BJ (cell line): ENCODE data around the gene SLC6A16. TPM values are rescaled to one million over a fixed set of nuclear protein-coding genes. Genes with fewer than 3 reads are reported as not detected.

Source experiments
- CTCF ChIA-PET: fragments of 350-600 bp; formaldehyde crosslinking; extraction: SDS; loops from one replicate; lab custom pipeline; 2021; ENCODE audit warnings: antibody characterized with exemption, inconsistent platforms; lab: Yijun Ruan, JAX
- POLR2A ChIA-PET: fragments of 300-600 bp; sonication (Branson Sonifier 250); formaldehyde crosslinking; extraction: SDS; loops from one replicate; lab custom pipeline; 2021; ENCODE audit warnings: antibody characterized with exemption; lab: Charles Lee
- DNase-seq: peaks from one replicate; pipeline ENCODE4 v3.0.0-alpha.2; 2011; ENCODE audit warnings: low read depth
- H3K27me3 ChIP-seq: 2 replicates; pipeline ENCODE4 v1.6.0; 2011; ENCODE audit warnings: low read length; ENCODE audit not compliant: control insufficient read depth, insufficient read depth
- H3K36me3 ChIP-seq: 2 replicates; pipeline ENCODE4 v1.5.1; 2011; ENCODE audit warnings: low read length; ENCODE audit not compliant: control insufficient read depth, insufficient read depth
- H3K4me3 ChIP-seq: 2 replicates; pipeline ENCODE4 v1.5.1; 2011; ENCODE audit warnings: low read depth, mild to moderate bottlenecking, control low read depth, low read length
- polyA plus RNA-seq: library from polyadenylated mRNA; depleted of rRNA; stranded (reverse); fragments of >200 nt; gene quantifications from 2 replicates; pipeline ENCODE4 v1.2.3, GENCODE V29; 2011
- TF ChIP-seq, protein P1 (sequence below): IDR thresholded peaks from 2 replicates; pipeline ENCODE4 v1.5.1; 2011; ENCODE audit warnings: low read depth, mild to moderate bottlenecking, control low read depth, inconsistent platforms, low read length, moderate library complexity; ENCODE audit not compliant: insufficient read depth

Gene SLC6A16
- polyA plus RNA-seq, 1 experiment, result 0.42 TPM

DNA sequence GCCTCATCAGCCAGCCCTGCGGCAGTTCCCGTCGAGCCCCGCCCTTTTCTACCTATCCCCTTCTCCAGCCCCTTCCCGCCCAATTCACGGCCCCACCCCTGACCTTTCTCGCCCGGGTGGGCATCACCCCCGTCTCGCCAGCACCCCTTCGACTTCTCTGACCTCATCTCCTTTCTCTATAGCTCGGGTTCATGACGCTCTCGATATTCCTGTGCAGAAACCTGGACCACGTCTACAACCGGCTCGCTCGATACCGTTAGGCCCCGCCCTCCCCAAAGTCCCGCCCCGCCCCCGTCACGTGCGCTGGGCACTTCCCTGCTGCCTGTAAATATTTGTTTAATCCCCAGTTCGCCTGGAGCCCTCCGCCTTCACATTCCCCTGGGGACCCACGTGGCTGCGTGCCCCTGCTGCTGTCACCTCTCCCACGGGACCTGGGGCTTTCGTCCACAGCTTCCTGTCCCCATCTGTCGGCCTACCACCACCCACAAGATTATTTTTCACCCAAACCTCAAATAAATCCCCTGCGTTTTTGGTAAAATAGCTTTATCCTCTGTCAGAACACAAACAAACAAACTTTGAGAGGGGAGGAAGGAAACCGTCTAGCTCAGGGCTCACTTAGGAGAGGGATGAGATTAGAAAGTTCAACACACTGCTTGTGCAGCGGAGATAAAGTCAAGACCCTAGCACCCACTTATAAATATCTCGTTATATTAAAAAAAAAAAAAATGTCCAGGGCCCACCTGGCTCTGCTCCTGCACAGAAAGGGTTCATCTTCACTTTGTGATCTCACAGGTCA lies 15.3 kb upstream of the SLC6A16 start:
- ChIA-PET CTCF (interaction anchor here (1.3 kb wide), 1 partner anchor 39 kb away, joined by 4 read pairs; no protein-coding TSS in a partner anchor), POLR2A (no interaction called here)
- no peak overlapping the region for H3K4me3 ChIP-seq

DNA sequence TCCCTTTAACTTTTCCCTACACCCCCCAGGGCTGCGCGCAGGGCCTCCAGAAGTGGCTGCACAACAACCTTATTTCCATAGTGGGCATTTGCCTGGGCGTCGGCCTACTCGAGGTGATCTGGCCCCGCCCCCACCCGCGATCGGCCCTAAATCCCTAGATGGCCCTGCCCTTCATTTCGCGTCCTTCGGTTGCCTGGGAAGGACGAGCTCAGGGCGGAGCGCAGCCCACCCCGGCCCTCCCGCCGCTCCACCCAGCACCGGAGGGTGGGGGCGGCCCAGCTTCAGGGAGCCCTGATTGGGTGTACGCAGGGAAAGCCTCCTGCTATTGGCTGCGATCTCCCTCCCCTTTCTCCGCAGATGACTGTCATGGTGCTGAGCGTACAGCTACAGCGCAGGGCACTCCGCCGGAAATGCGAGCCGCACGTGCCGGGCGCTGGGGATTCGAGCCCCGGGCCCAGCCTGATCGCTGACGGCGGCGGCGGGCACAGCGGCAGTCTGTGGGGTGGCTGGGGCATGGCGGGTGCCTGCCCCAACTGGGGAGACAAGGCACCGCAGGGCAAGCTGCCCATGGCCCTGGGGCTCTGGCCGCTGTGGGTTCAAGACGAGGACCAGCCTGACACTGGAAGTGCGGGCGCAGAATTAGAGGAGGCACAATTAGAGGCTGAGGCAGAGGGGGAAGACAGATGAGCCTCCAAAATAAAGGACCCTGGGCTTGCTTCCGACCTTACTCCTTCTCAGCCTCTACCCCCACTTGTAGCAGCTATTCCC lies 14.5 kb upstream of the SLC6A16 start:
- Histone ChIP-seq H3K36me3 (peaks cover 9% of the 10 kb centered on the region), H3K4me3 (peak overlapping the region; percentile 19), H3K27me3 (no peaks in the 10 kb centered on the region)
- TF ChIP-seq, protein P1, sequence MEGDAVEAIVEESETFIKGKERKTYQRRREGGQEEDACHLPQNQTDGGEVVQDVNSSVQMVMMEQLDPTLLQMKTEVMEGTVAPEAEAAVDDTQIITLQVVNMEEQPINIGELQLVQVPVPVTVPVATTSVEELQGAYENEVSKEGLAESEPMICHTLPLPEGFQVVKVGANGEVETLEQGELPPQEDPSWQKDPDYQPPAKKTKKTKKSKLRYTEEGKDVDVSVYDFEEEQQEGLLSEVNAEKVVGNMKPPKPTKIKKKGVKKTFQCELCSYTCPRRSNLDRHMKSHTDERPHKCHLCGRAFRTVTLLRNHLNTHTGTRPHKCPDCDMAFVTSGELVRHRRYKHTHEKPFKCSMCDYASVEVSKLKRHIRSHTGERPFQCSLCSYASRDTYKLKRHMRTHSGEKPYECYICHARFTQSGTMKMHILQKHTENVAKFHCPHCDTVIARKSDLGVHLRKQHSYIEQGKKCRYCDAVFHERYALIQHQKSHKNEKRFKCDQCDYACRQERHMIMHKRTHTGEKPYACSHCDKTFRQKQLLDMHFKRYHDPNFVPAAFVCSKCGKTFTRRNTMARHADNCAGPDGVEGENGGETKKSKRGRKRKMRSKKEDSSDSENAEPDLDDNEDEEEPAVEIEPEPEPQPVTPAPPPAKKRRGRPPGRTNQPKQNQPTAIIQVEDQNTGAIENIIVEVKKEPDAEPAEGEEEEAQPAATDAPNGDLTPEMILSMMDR, result no peak
- CTCF ChIA-PET, result interaction anchor here (1.3 kb wide), 1 partner anchor 38 kb away, joined by 4 read pairs; no protein-coding TSS in a partner anchor
- POLR2A ChIA-PET, result interaction anchor here (0.6 kb wide), 1 partner anchor 254 kb away, joined by 4 read pairs; no protein-coding TSS in a partner anchor
- peak; percentile 35 for DNase-seq

More for the DNA sequence above, 15.3 kb upstream of the SLC6A16 start:
- no peak for DNase-seq
- TF ChIP-seq, protein P1, result no peak
- no peaks in the 10 kb centered on the region for H3K27me3 ChIP-seq
- peaks cover 14% of the 10 kb centered on the region for H3K36me3 ChIP-seq

DNA sequence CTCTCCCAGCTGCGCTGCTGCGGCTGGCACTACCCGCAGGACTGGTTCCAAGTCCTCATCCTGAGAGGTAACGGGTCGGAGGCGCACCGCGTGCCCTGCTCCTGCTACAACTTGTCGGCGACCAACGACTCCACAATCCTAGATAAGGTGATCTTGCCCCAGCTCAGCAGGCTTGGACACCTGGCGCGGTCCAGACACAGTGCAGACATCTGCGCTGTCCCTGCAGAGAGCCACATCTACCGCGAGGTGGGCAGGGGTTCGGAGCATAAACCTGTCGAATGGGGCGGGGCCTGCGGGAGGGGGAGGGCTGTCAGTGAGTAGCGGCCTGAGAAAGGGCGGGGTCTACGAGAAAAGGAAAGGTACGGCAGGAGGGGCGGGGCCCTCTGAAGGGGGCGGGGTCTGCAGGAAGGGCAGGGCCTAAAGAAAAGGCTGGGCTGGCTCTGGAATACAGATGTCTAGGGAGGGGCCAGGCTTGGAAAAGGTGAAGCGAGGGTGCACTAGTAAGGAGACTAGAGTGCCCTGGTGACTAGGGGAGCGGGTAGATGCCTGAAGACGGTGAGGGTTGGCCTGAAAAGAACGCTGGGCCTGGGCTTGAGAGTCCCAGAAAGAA lies 13.8 kb upstream of the SLC6A16 start:
- H3K36me3 ChIP-seq, result peaks cover 9% of the 10 kb centered on the region
- TF ChIP-seq, protein P1, result no peak
- peak overlapping the region; percentile 19 for H3K4me3 ChIP-seq
- ChIA-PET CTCF (interaction anchor here (1.0 kb wide), 1 partner anchor 97 kb away, joined by 3 read pairs; no protein-coding TSS in a partner anchor), POLR2A (no interaction called here)
- DNase-seq, result no peak
- no peaks in the 10 kb centered on the region for H3K27me3 ChIP-seq

DNA sequence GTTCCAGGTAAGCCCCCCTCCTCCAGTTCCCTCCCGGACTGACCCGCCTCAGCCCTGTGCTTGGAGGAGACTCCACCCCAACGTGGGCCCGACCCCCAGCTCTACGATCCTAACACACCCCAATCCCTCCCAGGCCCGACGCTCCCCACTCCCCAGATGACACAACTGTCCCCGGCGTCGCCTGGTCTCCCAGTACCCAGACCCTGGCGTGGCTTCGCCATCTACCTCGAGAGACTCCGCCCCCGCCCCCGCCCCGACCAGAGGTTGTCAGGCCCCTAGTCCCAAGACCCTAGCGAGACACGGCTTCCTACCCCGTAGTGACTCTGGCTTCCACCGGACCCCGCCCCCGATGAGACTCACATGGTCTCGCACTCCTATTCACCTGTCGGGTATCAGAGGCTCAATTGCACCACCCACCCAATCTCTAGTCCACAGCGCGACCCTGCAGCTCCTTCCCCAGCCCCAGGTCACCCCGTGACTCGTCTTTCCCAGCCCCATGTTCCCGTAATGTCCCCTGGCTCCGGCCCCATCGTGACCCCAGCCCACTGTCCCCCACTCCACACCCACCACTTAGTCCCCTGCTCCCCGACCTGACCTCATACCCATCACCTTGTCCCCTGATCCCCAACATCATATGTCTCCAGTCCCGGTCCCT lies 13.2 kb upstream of the SLC6A16 start:
- POLR2A ChIA-PET, result no interaction called here
- Histone ChIP-seq H3K36me3 (peaks cover 9% of the 10 kb centered on the region), H3K27me3 (no peaks in the 10 kb centered on the region), H3K4me3 (no peak overlapping the region)
- CTCF ChIA-PET, result interaction anchor here (1.0 to 1.7 kb wide), 2 partner anchors 98 to 112 kb away, joined by 3 to 5 read pairs; no protein-coding TSS in a partner anchor
- TF ChIP-seq, protein P1, result no peak
- DNase-seq, result no peak
